Renal pelvis (tissue), 4 donors: ENCODE results near the gene MRGPRE. TPM values are rescaled to one million over a fixed set of nuclear protein-coding genes. Genes with fewer than 3 reads are reported as not detected.

Experiments used
- DNase-seq: peaks from one replicate; pipeline ENCODE4 v3.0.0-alpha.2; 2013
- polyA plus RNA-seq, 3 donors: library from polyadenylated mRNA; unstranded; fragments of 120-200 nt; gene quantifications; one replicate each; pipeline ENCODE4 v1.2.1, GENCODE V29; 2013; ENCODE audit not compliant: insufficient read length in 3 of 3

MRGPRE gene
- polyA plus RNA-seq, 3 donors, result not detected

- no peak for DNase-seq
These were observed 5.2 kb downstream of the MRGPRE start for GRCh38 chr11:3226846-3227567.

- DNase-seq, result no peak
These were observed 6.1 kb downstream of the MRGPRE start for GRCh38 chr11:3225826-3226750.

GRCh38 chr11:3225159-3225758 is 7.0 kb downstream of the MRGPRE start:
- no peak for DNase-seq

GRCh38 chr11:3224401-3225057 is 7.7 kb downstream of the MRGPRE start:
- DNase-seq, result peak; percentile 65

- no peak for DNase-seq
These were observed 8.3 kb downstream of the MRGPRE start for GRCh38 chr11:3223932-3224381.

- DNase-seq, result no peak
These were observed 9.0 kb downstream of the MRGPRE start for GRCh38 chr11:3222941-3223915.

GRCh38 chr11:3222003-3222855 is 10.0 kb downstream of the MRGPRE start:
- DNase-seq, result no peak

GRCh38 chr11:3221408-3222002 is 10.7 kb downstream of the MRGPRE start:
- DNase-seq, result no peak

GRCh38 chr11:3220521-3221407 is 11.5 kb downstream of the MRGPRE start:
- DNase-seq, result no peak

- DNase-seq, result no peak
These were observed 12.1 kb downstream of the MRGPRE start for GRCh38 chr11:3220101-3220500.

- DNase-seq, result no peak
These were observed 12.8 kb downstream of the MRGPRE start for GRCh38 chr11:3219281-3219892.

- no peak for DNase-seq
These were observed 13.5 kb downstream of the MRGPRE start, which contains the start of gene MRGPRG for GRCh38 chr11:3218483-3219280. TSS of gene MRGPRG (minus strand) at chr11:3218813. CDS start at chr11:3218813, 0 bp downstream.

GRCh38 chr11:3217818-3218482 is 14.3 kb downstream of the MRGPRE start:
- DNase-seq, result no peak

- no peak for DNase-seq
These were observed 16.1 kb downstream of the MRGPRE start for GRCh38 chr11:3216027-3216525.

GRCh38 chr11:3215346-3216026 is 16.7 kb downstream of the MRGPRE start:
- no peak for DNase-seq

- DNase-seq, result no peak
These were observed 17.9 kb downstream of the MRGPRE start for GRCh38 chr11:3214420-3214699.
